Measurements from ENCODE around the gene SNX33. TPM values are rescaled to one million over a fixed set of nuclear protein-coding genes. Genes with fewer than 3 reads are reported as not detected.
"Not testable (repeated sequence)": the region's sequence is repeated elsewhere in the genome, so short reads cannot be mapped to it uniquely, and the experiment has no call there.

Gene SNX33
- polyA plus RNA-seq, 1 donor (not counting 4 experiments of a cell fraction or from before 2014, with no cell fraction given) = 21.7 TPM

DNA sequence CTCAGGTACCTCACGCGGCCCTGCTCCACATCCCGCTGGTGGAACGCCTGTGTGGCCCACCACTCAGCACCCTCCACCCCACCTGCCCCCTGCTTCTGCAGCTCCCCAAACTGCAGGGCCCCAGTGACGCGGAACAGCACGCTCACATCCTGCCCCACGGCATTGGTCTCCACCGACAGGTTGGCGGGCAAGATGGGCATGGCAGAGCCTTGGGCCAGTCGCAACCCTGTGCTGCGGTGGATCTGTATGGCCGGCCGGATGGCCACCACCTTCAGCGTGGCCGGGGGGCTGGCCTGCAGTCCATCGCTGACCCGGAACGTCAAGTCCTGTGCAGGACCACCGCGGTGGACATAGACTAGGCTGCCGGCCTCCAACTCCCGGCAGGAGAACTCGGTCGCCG, 41.1 kb downstream of the SNX33 start:
- H4K20me1 ChIP-seq (ENCODE audit: control insufficient read depth, extremely low read depth, insufficient read depth, low read length) = no peaks in the 10 kb centered on the region
- DNase-seq (ENCODE audit: low read depth, low spot score) = no peak
- H2AFZ ChIP-seq (ENCODE audit: control insufficient read depth, low read length) = no peak overlapping the region
- no peak for FAIRE-seq
- H3K4me2 ChIP-seq (ENCODE audit: control insufficient read depth, extremely low read depth, insufficient read depth, low read depth, low read length) = no peak overlapping the region
- no peak overlapping the region for H3K9ac ChIP-seq (ENCODE audit: control insufficient read depth, extremely low read depth, insufficient read depth, low read length)
- H3K27ac ChIP-seq (ENCODE audit: control insufficient read depth, insufficient read depth, low read length) = no peak overlapping the region
- H3K79me2 ChIP-seq (ENCODE audit: control insufficient read depth, insufficient read depth, low read length) = no peaks in the 10 kb centered on the region
- TF ChIP-seq, protein P1, sequence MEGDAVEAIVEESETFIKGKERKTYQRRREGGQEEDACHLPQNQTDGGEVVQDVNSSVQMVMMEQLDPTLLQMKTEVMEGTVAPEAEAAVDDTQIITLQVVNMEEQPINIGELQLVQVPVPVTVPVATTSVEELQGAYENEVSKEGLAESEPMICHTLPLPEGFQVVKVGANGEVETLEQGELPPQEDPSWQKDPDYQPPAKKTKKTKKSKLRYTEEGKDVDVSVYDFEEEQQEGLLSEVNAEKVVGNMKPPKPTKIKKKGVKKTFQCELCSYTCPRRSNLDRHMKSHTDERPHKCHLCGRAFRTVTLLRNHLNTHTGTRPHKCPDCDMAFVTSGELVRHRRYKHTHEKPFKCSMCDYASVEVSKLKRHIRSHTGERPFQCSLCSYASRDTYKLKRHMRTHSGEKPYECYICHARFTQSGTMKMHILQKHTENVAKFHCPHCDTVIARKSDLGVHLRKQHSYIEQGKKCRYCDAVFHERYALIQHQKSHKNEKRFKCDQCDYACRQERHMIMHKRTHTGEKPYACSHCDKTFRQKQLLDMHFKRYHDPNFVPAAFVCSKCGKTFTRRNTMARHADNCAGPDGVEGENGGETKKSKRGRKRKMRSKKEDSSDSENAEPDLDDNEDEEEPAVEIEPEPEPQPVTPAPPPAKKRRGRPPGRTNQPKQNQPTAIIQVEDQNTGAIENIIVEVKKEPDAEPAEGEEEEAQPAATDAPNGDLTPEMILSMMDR (optimal IDR thresholded peaks at IDR 0.05 in 1 of 3, IDR thresholded peaks at IDR 0.05 in 1 of 3, conservative IDR thresholded peaks at IDR 0.05 in 1 of 3; ENCODE audit: extremely low read depth in 1 of 3, insufficient read depth in 2 of 3, low read length in 3 of 3) = no peak
- no peak for TF ChIP-seq EZH2 (IDR thresholded peaks at IDR 0.05; ENCODE audit: low read length)
- no peaks in the 10 kb centered on the region for H3K9me1 ChIP-seq (ENCODE audit: control insufficient read depth, extremely low read depth, insufficient read depth, low read length)
- H3K9me3 ChIP-seq (ENCODE audit: control insufficient read depth, low read depth, low read length) = no peaks in the 10 kb centered on the region
- H3K4me3 ChIP-seq (ENCODE audit: control insufficient read depth in 2 of 3, extremely low read depth in 1 of 3, insufficient read depth in 2 of 3, low read depth in 1 of 3, low read length in 3 of 3) = no peak overlapping the region
- H3K36me3 ChIP-seq (ENCODE audit: control insufficient read depth in 2 of 2, extremely low read depth in 1 of 2, insufficient read depth in 2 of 2, low read length in 2 of 2) = no peaks in the 10 kb centered on the region
- peaks cover 7% of the 10 kb centered on the region for H3K4me1 ChIP-seq (ENCODE audit: control insufficient read depth, extremely low read depth, insufficient read depth, low read length)
- H3K27me3 ChIP-seq (ENCODE audit: control insufficient read depth, extremely low read depth, insufficient read depth, low read length) = no peaks in the 10 kb centered on the region
- dilution Hi-C loops (cut with MboI; ENCODE audit: extremely low pct_ligation_motif_present, low sequenced_read_pairs) = no loop called here

DNA sequence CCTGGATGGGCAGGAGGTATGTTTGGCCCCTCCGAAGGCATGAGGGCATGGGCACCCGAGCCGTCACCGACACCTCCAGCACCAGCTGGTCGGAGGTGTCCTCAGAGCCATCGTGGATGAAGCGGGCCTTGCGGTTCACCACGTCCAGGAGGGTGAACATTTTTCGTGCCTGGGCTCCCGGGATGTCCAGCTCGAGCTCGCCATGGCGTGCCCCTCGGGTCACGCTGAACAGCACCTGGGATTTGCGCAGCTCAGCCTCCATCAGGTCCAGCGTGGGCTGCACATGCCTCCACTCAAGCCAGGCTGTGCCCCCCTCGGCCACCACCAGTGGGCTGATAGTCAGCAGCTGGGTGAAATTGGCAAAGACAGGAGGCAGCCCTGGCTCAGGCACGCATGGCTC, 41.7 kb downstream of the SNX33 start:
- H3K4me2 ChIP-seq (ENCODE audit: control insufficient read depth, extremely low read depth, insufficient read depth, low read depth, low read length); H3K79me2 ChIP-seq (ENCODE audit: control insufficient read depth, insufficient read depth, low read length); H4K20me1 ChIP-seq (ENCODE audit: control insufficient read depth, extremely low read depth, insufficient read depth, low read length); H3K4me3 ChIP-seq (ENCODE audit: control insufficient read depth in 2 of 3, extremely low read depth in 1 of 3, insufficient read depth in 2 of 3, low read depth in 1 of 3, low read length in 3 of 3); H3K9me1 ChIP-seq (ENCODE audit: control insufficient read depth, extremely low read depth, insufficient read depth, low read length); H3K36me3 ChIP-seq (ENCODE audit: control insufficient read depth in 2 of 2, extremely low read depth in 1 of 2, insufficient read depth in 2 of 2, low read length in 2 of 2); H2AFZ ChIP-seq (ENCODE audit: control insufficient read depth, low read length); H3K27ac ChIP-seq (ENCODE audit: control insufficient read depth, insufficient read depth, low read length); DNase-seq (ENCODE audit: low read depth, low spot score); dilution Hi-C loops (cut with MboI; ENCODE audit: extremely low pct_ligation_motif_present, low sequenced_read_pairs); H3K27me3 ChIP-seq (ENCODE audit: control insufficient read depth, extremely low read depth, insufficient read depth, low read length); FAIRE-seq; H3K9me3 ChIP-seq (ENCODE audit: control insufficient read depth, low read depth, low read length); H3K9ac ChIP-seq (ENCODE audit: control insufficient read depth, extremely low read depth, insufficient read depth, low read length): not testable (repeated sequence)
- peaks cover 13% of the 10 kb centered on the region for H3K4me1 ChIP-seq (ENCODE audit: control insufficient read depth, extremely low read depth, insufficient read depth, low read length)

DNA sequence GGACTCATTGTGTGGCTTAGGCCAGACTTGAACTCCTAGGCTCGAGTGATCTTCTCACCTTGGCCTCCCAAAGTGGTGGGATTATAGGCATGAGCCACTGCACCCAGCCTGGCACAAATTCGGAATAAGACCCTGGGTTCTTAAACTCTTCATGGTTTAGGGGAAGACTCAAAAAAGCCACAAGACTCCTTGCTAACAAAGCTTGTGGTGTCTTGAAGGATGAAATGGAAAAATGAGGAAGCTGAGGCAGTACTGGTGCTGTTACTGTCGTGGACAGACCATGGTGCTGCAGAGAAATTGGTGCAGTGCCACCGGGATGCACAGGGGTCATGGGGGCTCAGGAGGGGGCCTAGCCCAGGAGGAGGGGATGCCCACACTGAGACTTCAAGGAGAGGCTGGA, 44.6 kb downstream of the SNX33 start:
- H3K9me1 ChIP-seq (ENCODE audit: control insufficient read depth, extremely low read depth, insufficient read depth, low read length); H3K4me2 ChIP-seq (ENCODE audit: control insufficient read depth, extremely low read depth, insufficient read depth, low read depth, low read length); DNase-seq (ENCODE audit: low read depth, low spot score); H3K79me2 ChIP-seq (ENCODE audit: control insufficient read depth, insufficient read depth, low read length); H3K36me3 ChIP-seq (ENCODE audit: control insufficient read depth in 2 of 2, extremely low read depth in 1 of 2, insufficient read depth in 2 of 2, low read length in 2 of 2); H3K27ac ChIP-seq (ENCODE audit: control insufficient read depth, insufficient read depth, low read length); H3K9me3 ChIP-seq (ENCODE audit: control insufficient read depth, low read depth, low read length); H3K9ac ChIP-seq (ENCODE audit: control insufficient read depth, extremely low read depth, insufficient read depth, low read length); H3K4me3 ChIP-seq (ENCODE audit: control insufficient read depth in 2 of 3, extremely low read depth in 1 of 3, insufficient read depth in 2 of 3, low read depth in 1 of 3, low read length in 3 of 3); FAIRE-seq; H2AFZ ChIP-seq (ENCODE audit: control insufficient read depth, low read length); dilution Hi-C loops (cut with MboI; ENCODE audit: extremely low pct_ligation_motif_present, low sequenced_read_pairs); H3K27me3 ChIP-seq (ENCODE audit: control insufficient read depth, extremely low read depth, insufficient read depth, low read length); H4K20me1 ChIP-seq (ENCODE audit: control insufficient read depth, extremely low read depth, insufficient read depth, low read length): not testable (repeated sequence)
- H3K4me1 ChIP-seq (ENCODE audit: control insufficient read depth, extremely low read depth, insufficient read depth, low read length) = peaks cover 41% of the 10 kb centered on the region

DNA sequence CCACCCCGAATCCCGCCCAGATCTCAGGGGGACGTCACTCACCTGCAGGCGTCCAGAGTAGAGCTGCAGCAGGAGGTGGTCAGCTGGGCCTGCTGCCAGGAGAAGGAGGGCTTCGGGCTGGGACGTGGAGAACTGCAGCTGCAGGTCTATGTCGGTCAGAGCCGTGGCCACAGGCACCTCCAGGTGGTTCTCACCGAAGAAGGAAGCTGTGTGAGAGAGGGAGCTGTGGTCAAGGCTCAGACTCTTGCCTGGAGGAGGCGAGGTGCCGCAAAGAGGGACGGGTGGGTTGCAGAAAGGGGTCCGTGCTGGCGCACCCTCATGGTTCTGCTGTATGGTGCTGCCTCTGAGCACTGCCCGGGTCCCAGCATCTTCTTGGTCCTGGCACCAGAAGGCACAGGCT, 45.3 kb downstream of the SNX33 start:
- H4K20me1 ChIP-seq (ENCODE audit: control insufficient read depth, extremely low read depth, insufficient read depth, low read length); H3K9me1 ChIP-seq (ENCODE audit: control insufficient read depth, extremely low read depth, insufficient read depth, low read length); H3K27me3 ChIP-seq (ENCODE audit: control insufficient read depth, extremely low read depth, insufficient read depth, low read length); H2AFZ ChIP-seq (ENCODE audit: control insufficient read depth, low read length); H3K9me3 ChIP-seq (ENCODE audit: control insufficient read depth, low read depth, low read length); DNase-seq (ENCODE audit: low read depth, low spot score); dilution Hi-C loops (cut with MboI; ENCODE audit: extremely low pct_ligation_motif_present, low sequenced_read_pairs); H3K79me2 ChIP-seq (ENCODE audit: control insufficient read depth, insufficient read depth, low read length); H3K4me2 ChIP-seq (ENCODE audit: control insufficient read depth, extremely low read depth, insufficient read depth, low read depth, low read length); FAIRE-seq; H3K4me3 ChIP-seq (ENCODE audit: control insufficient read depth in 2 of 3, extremely low read depth in 1 of 3, insufficient read depth in 2 of 3, low read depth in 1 of 3, low read length in 3 of 3); H3K9ac ChIP-seq (ENCODE audit: control insufficient read depth, extremely low read depth, insufficient read depth, low read length); H3K36me3 ChIP-seq (ENCODE audit: control insufficient read depth in 2 of 2, extremely low read depth in 1 of 2, insufficient read depth in 2 of 2, low read length in 2 of 2); H3K27ac ChIP-seq (ENCODE audit: control insufficient read depth, insufficient read depth, low read length): not testable (repeated sequence)
- H3K4me1 ChIP-seq (ENCODE audit: control insufficient read depth, extremely low read depth, insufficient read depth, low read length) = peaks cover 47% of the 10 kb centered on the region

All from keratinocyte (primary cell).